Iris pigment epithelial cell (primary cell): ENCODE data around the gene KREMEN2.
A peak's percentile ranks its signal among the peaks of the same experiment; 100 is the strongest.

Experiments
- DNase-seq: peaks from one replicate; pipeline ENCODE4 v3.0.0-alpha.2; 2011; ENCODE audit warnings: low read depth

Gene KREMEN2

DNA sequence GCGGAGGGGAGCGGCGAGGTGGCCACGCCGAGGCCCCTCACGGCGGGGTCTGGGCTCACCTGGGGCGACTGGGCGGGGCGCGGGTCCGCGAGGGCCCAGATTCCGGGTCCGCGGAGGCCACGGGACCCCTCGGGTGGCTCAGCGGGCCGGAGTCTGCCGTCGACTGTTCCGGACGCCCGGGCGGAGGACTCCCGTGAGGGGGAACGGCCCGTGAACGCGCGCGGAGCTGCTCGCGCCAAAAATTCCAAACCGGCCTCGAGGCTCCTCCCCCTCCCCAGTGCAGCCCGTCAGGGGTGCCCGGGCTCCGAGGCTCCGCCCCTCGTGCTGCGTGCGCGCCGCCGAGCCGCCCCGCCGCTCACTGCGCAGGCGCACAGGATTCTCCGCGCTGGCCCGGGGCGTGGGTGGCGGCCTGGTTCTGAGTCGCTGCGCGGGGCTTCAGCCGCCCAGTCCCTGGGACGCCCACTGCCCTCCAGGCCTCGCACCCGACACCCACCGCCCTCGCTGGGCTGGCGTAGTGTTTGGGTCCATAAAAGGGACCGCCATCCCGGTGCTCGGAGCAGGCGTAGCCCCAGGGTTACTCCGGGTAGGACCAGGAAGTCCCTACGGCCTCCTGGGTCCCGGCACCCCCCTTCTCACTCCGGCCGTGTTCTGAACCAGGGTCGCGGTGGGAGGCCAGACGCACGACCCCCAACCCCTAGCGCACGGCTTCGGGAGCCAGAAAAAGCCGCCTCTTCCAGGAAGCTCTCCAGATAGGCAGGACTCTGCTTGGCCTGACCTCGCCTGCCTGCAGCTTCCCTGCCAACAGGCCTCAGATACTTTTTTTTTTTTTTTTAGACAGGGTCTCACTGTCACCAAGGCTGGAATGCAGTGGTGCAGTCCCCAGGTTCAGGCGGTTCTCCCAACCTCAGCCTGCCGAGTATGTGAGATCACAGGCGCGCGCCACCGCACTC, 16.4 kb downstream of the KREMEN2 start, which contains the start of gene PKMYT1:
Gene PKMYT1, minus strand, starts transcription at position 220 of the 950 bp plus-strand sequence. CDS start 789 bp downstream, outside the sequence.
- DNase-seq: peak; percentile 73

DNA sequence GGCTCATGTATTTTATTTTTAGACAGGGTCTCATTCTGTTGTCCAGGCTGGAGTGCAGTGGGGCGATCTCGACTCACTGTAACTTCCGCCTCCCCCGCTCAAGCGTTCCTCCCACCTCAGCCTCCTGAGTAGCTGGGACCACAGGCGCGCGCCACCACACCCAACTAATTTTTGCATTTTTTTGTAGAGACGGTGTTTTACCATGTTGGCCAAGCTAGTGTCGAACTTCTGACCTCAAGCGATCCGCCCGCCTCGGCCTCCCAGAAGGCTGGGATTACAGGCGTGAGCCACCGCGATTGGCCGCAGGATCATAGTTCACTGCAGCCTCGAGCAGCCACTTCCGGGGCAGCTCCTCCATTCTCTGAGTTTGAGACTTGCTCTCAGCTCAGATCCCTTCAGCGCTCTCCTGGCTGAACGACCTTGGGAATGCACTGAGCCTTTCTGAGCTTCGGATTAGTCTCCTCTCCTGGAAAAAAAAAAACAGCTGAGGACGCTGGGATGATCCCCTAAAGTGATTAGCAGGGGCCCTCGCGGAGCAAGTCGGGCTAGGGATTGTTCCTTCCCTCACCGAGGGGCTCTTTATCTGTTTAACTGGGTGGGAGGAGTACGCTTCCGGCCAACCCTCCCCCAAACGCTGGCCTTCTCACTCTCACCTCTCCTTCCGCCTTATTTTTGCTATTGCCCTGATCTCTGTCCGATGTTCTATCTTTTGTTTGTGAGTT, 17.3 kb downstream of the KREMEN2 start:
- DNase-seq: peak; percentile 36

DNA sequence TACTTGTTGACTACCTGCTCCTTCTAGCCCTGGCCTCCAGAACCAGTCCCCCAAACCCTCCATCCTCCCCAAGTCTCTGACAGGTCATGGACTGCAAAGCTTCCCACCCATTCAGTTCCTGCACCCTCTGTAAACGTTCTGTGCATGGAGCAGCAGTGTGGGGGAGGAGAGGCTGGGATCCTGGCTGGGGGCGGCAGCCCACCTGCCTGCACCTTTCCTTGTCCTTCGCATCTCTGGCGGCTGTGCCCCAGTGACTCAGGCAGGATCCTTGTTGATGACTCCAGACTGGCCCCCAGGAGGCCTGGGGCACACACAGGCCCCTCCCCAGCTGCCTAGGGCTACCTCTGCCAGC, 17.8 kb downstream of the KREMEN2 start:
- DNase-seq: no peak

DNA sequence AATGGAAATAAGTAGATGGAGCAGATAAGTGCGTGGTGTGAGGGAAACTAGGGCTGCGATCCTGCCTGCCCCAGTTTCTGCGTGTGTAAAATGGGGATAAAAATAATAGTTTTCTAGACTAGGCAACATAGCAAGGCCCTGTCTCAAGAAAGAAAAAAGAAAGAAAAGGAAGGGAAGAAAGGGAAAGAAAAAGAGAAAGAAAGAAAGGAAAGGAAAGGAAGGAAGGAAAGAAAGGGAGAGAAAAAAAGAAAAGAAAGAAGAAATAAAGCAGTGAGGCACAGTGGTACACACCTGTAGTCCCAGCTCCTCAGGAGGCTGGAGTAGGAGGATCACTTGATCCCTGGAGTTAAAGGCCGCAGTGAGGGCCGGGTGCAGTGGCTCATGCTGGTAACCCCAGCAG, 18.3 kb downstream of the KREMEN2 start:
- no peak for DNase-seq

DNA sequence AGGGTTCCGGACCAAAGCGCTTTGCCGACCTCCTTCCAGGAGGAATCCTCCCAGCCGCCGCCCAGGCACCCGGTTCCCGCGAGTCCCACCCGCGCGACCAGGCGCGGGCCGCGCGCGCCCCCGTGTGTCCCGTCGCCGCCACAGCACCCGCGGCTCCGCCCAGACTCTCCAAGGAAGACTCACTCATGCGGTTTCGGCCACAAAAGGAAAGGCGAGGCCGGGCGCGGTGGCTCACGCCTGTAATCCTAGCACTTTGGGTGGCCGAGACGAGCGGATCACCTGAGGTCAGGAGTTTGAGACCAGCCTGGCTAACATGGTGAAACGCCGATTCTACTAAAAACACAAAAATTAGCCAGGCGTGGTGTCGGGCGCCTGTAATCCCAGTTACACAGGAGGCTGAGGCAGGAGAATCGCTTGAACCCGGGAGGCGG, 19.6 kb downstream of the KREMEN2 start:
- peak; percentile 71 for DNase-seq

- no peak for DNase-seq
Measured at GRCh38 chr16:2985462-2985861, 21.4 kb downstream of the KREMEN2 start.

DNA sequence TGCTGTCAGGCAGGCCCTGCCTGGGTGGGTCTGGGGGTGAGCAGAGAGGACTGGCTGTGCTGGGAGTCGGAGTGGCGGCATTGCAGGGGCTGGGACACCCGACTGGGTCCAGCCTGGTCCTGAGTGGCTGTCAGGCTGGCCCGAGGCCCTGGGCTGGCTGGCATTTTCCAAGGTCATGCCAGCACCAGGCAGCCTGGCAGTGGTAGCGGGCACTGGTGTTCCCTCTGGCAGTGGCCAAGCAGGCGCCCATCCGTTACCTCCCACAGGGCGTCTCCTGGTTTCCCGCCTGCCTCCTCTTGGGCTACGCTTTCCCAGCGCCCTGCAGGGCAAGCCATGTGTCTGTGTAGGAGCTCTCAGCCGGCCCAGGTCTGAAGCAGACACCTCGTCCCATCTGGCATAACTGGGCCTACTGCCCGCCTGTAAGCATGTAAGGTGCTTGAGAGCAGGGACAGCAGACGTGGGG, 21.8 kb downstream of the KREMEN2 start:
- no peak for DNase-seq

DNA sequence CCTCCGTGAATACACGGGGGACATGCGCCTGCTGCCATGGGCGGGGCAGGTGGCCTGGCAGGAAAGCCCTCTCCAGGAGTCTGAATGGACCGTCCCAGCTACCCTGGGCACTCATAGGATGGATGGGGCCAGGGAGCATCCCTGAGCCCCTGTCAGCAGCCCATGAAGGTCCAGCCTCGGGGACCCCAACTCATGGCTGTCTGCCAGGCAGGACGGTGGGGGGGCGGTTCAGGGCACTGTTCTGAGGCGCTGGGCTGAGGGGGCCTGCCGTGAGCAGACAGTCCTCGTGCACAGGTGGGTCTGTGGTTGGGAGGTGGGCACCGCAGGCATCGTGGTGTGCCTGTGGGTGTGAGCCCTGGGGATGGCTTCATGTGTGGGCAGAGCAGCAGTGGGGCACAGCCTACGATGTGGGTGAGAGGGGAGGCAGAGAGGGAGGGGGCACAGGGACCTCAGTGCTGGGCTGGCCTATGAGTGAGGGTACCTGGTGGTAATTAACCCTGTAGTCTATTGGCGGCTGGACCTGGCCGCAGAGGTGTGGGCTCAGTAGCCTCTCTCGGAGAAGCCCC, 22.6 kb downstream of the KREMEN2 start:
- DNase-seq: no peak

DNA sequence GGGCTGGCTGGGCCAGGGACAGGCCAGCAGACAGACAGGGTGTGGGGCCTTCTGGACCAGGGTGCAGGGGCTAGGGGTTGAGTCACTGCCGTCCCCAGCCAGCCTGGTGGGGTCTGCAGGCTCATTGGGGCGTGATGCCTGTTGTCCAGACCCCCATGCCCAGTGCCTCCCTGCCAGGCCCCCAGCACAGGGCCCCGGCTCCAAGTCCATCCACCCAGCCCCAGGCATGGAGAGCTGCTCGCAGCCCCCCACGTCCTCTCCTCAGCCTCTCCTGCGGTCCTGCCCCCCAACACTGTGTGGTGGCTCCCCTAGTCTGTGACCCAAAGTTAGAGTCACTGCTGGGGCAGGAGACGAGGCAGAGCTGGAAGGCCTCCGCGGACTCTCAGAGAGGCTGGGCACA, 23.2 kb downstream of the KREMEN2 start:
- DNase-seq: no peak

GRCh38 chr16:2987833-2988232, 23.8 kb downstream of the KREMEN2 start:
- DNase-seq: no peak

DNA sequence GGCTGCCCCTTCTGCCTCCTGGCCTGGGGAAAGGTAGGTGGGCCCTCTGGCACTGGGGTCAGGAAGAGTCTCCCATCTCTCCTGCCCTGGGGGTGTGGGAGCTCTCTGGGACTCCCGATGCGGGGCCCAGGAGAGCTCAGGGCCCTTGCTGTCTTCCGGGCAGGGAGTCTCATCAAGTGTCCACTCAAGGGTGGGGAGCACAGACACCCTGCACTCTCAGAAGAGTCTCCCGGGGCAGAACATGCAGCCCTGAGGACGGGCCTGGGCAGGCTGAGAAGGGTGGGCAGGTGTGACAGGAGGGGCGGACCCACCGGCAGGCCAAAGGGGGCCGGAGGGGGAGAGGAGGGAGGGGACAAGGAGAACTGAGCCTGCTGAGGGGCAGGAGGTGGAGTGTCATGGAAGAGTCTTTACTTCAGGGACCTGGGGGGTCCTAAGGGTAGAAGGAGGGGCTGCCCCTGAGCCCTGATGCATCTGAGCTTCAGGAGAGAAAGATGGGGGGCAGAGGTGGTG, 24.6 kb downstream of the KREMEN2 start:
- no peak for DNase-seq

GRCh38 chr16:2990891-2991290, 26.8 kb downstream of the KREMEN2 start:
- no peak for DNase-seq

GRCh38 chr16:2991566-2992261, 27.6 kb downstream of the KREMEN2 start:
- DNase-seq: no peak

- DNase-seq: no peak
Measured at GRCh38 chr16:2992383-2993081, 28.5 kb downstream of the KREMEN2 start.

DNA sequence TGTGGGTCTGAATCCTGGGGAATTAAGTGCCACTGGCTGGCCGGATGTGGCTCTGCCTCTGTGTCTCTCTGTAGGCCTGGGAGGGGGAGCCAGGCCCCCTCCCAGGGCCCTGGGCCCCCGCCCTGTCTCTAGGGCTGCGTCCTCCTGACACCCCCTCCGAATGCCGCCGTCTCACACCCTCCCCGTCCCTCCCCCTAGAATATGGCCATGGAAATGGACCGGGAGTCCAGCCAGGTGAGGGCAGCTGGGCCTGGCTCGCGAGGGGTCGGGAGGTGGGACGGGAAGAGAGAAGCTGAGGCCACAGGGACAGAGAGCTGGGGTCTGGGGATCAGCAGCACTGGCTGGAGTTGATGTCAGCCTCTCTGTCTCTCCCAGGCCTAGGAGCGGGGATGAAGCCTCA, 32.2 kb downstream of the KREMEN2 start:
- no peak for DNase-seq

GRCh38 chr16:2999929-3000328, 35.9 kb downstream of the KREMEN2 start:
- DNase-seq: no peak

DNA sequence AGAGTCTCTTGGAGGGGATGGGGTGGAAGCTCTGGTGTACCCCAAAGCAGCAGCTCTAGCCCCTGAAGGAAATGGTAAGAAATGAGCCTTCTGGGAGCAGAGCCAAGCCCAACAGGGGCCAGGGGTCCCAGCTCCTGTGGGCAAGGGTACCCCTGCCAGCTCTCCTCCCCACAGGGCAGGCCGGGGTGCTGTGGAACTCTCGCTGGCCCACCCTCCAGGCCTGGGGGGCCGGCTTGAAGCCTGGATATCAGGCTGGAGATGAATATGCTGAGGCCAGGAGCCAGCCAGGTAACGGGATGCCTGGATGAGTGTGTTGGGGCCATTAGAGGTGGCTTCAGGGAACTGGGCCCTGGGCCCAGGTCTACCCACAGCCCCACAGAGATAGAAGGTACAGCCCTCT, 36.5 kb downstream of the KREMEN2 start:
- no peak for DNase-seq

GRCh38 chr16:3001316-3001715, 37.2 kb downstream of the KREMEN2 start:
- DNase-seq: no peak

DNA sequence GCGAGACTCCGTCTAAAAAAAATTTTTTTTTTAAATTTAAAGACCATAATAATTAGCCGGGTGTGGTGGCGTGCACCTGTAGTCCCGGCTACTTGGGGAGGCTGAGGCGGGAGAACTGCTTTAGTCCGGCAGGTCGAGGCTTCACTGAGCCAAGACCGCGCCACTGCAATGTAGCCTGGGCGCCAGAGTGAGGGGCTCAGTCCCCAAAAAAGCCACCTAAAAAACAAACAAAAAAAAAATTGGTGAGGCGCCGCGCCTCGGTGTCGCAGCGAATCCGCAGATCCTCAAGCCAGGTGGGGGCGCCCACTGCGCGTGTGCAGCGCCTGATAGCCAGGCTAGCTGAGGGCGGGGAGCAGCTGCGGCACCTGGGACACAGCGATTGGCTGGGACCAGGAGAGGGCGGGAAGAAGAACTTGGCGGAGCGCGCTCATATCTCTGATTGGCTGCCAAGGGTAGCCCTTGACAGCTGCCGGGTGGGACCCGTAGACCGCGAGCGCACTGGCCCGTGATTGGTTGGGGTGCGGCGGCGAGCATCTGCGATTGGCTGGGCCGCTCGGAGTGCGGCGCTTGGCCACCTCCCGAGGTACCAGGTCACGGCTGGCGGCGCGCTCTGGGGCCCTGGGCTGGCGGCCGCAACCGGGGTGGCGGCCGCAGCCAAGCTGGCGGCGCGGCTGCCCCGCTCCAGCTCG, 39.7 kb downstream of the KREMEN2 start:
- peak; percentile 99 for DNase-seq

GRCh38 chr16:3004319-3004718, 40.2 kb downstream of the KREMEN2 start:
- DNase-seq: no peak
